ENCODE measurements around the gene PARD6G.

GRCh38 chr18:80233201-80233835 lies 14.0 kb downstream of the PARD6G start:
- TF ChIP-seq EZH2 (IDR thresholded peaks at IDR 0.05; ENCODE audit: low read length, missing control alignments) (no peak), CTCF (conservative IDR thresholded peaks at IDR 0.05 in 1 of 2, IDR thresholded peaks at IDR 0.05 in 1 of 2; ENCODE audit: low read depth in 1 of 2, low read length in 2 of 2) (no peak)

Data from fibroblast of lung (primary cell).